Stimulated activated CD8-positive, alpha-beta memory T cell treated with anti-CD3 and anti-CD28 coated beads, Interleukin-15, amount 100 ng/mL, for 48 hours (primary cell): ENCODE measurements around the gene RAB35.
A peak's percentile ranks its signal among the peaks of the same experiment; 100 is the strongest.

Source experiments
- DNase-seq, 2 donors: peaks; one replicate each; pipeline ENCODE4 v3.0.0-alpha.2; 2020; ENCODE audit warnings: low read depth in 2 of 2

RAB35 gene

GRCh38 chr12:120132863-120133385, 16.4 kb upstream of the RAB35 start:
- DNase-seq: no peak

GRCh38 chr12:120132054-120132836, 15.7 kb upstream of the RAB35 start:
- DNase-seq: no peak

GRCh38 chr12:120131116-120131515, 14.6 kb upstream of the RAB35 start:
- DNase-seq: no peak

- no peak for DNase-seq
Observed at GRCh38 chr12:120130011-120130410, 13.5 kb upstream of the RAB35 start.

- DNase-seq: no peak
Observed at GRCh38 chr12:120126635-120127005, 10.1 kb upstream of the RAB35 start.

- DNase-seq: no peak
Observed at GRCh38 chr12:120125792-120126634, 9.5 kb upstream of the RAB35 start.

GRCh38 chr12:120125029-120125428, 8.5 kb upstream of the RAB35 start:
- no peak for DNase-seq

- DNase-seq: no peak
Observed at GRCh38 chr12:120121766-120122293, 5.3 kb upstream of the RAB35 start.

GRCh38 chr12:120121343-120121742, 4.8 kb upstream of the RAB35 start:
- no peak for DNase-seq

GRCh38 chr12:120119271-120119973, 2.9 kb upstream of the RAB35 start:
- no peak for DNase-seq

- DNase-seq: no peak
Observed at GRCh38 chr12:120118321-120119061, 1.9 kb upstream of the RAB35 start.

- no peak for DNase-seq
Observed at GRCh38 chr12:120117961-120118320, 1.4 kb upstream of the RAB35 start.

GRCh38 chr12:120116792-120117651, 469 bp upstream of the RAB35 start:
- DNase-seq: peak; percentile 95 to 97

- DNase-seq: no peak
Observed at GRCh38 chr12:120115692-120116440, 687 bp downstream of the RAB35 start.

GRCh38 chr12:120115066-120115465, 1.5 kb downstream of the RAB35 start:
- no peak for DNase-seq

- DNase-seq: peak in 1 of 2 donors; percentile 35
Observed at GRCh38 chr12:120110550-120111501, 5.7 kb downstream of the RAB35 start.

GRCh38 chr12:120109570-120110267, 6.8 kb downstream of the RAB35 start:
- no peak for DNase-seq

- DNase-seq: no peak
Observed at GRCh38 chr12:120106151-120106550, 10.4 kb downstream of the RAB35 start.
